Activated T-cell treated with anti-CD3 and anti-CD28 coated beads, Interleukin-2, amount 50 U/mL, for 48 hours (primary cell): ENCODE data around the gene TMEM221.

Experiments used
- DNase-seq, 2 experiments: peaks; one replicate each; pipeline ENCODE4 v3.0.0-alpha.2; 2020

The TMEM221 gene

GRCh38 chr19:17404621-17405249, 43.7 kb downstream of the TMEM221 start:
- no peak for DNase-seq

- peak in 1 of 2 experiments; percentile 35 for DNase-seq
These were observed 44.5 kb downstream of the TMEM221 start for GRCh38 chr19:17404015-17404414.

- peak; percentile 61 to 67 for DNase-seq
These were observed 45.2 kb downstream of the TMEM221 start for GRCh38 chr19:17402982-17403855.

- DNase-seq = no peak
These were observed 46.8 kb downstream of the TMEM221 start for GRCh38 chr19:17401628-17402027.

GRCh38 chr19:17398902-17399527, 49.5 kb downstream of the TMEM221 start:
- DNase-seq = no peak

GRCh38 chr19:17394891-17395415, 53.5 kb downstream of the TMEM221 start:
- DNase-seq = peak; percentile 78 to 81

- DNase-seq = no peak
These were observed 54.6 kb downstream of the TMEM221 start, which contains the start of gene CCDC194 for GRCh38 chr19:17393914-17394313. Gene CCDC194 (minus strand): TSS chr19:17394196. CDS start chr19:17394158, 38 bp downstream.

- DNase-seq = no peak
These were observed 55.5 kb downstream of the TMEM221 start for GRCh38 chr19:17393002-17393401.

- DNase-seq = no peak
These were observed 56.9 kb downstream of the TMEM221 start for GRCh38 chr19:17391371-17392151.

- DNase-seq = peak; percentile 94 to 95
These were observed 57.6 kb downstream of the TMEM221 start for GRCh38 chr19:17390665-17391370.

- peak in 1 of 2 experiments; percentile 28 for DNase-seq
These were observed 58.4 kb downstream of the TMEM221 start for GRCh38 chr19:17389957-17390664.

GRCh38 chr19:17389288-17389687, 59.2 kb downstream of the TMEM221 start:
- DNase-seq = no peak

- peak; percentile 78 to 80 for DNase-seq
These were observed 62.4 kb downstream of the TMEM221 start for GRCh38 chr19:17385878-17386611.
